ENCODE data around the gene RFNG. TPM values are rescaled to one million over a fixed set of nuclear protein-coding genes. Genes with fewer than 3 reads are reported as not detected.
A peak's percentile ranks its signal among the peaks of the same experiment; 100 is the strongest.

Gene RFNG
- total and polyA plus RNA-seq, 2 of the 13 experiments (the other 11 are each of a cell fraction or from before 2014, with no cell fraction given) = 61.4 to 64.0 TPM

DNA sequence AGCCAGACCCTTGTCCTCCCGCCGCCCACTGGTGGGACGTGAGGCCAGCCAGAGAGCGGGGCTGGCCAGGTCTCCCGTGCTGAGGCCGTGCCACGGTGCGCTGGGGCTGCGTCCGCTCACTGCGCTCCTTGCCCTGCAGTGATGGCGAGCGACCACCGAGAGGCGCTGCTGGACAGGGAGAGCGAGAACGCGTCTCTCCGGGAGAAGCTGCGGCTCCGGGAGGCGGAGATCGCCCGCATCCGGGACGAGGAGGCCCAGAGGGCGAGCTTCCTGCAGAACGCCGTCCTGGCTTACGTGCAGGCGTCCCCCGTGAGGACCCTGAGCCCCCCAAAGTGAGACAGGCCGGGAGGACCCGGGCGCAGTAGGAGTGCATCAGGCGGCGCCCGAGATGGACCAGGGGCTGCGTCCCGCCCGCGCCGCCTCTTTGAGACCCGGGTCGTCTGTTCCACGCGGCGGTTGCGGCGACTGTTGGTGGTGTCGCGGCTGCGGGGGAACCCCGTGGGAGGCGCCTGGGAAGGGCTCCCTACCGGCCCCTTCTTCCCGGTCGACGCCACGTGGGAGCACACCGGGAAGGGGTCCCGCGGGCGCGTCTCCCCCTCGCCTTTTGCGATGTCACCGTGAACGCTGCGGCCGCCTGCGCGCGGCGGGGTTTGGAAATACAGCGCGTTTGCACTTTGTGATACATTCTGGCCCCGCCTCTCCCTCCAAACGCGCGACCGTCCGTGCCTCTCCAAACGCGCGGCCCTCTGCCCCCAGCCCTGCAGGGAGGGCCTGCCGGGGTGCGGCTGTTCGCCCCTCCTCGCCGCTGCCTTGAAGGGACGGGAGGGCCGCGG lies 20.9 kb downstream of the RFNG start (continued):
- no peak for TF ChIP-seq CENPX (CRISPR knock-in tag; IDR thresholded peaks at IDR 0.05)
- no peak for TF ChIP-seq TCF12 (IDR thresholded peaks at IDR 0.05)
- TF ChIP-seq TCF12 (CRISPR knock-in tag; IDR thresholded peaks at IDR 0.05) = no peak
- TF ChIP-seq POGZ (CRISPR knock-in tag; IDR thresholded peaks at IDR 0.05) = 0 out of 2 replicates have a peak, but pooled peaks have one; percentile 17
- no peak for TF ChIP-seq THAP8 (CRISPR knock-in tag; IDR thresholded peaks at IDR 0.05; ENCODE audit: borderline replicate concordance)

GRCh38 chr17:82029990-82030469 lies 21.6 kb downstream of the RFNG start:
- DNase-seq (ENCODE audit: low spot score) (no peak), FAIRE-seq (no peak), ATAC-seq (peak; percentile 1; the same call in 1 of the 3 replicates)
- Histone ChIP-seq H3K4me3 (replicated peaks in 1 of 3; ENCODE audit: insufficient read depth in 1 of 3, low read depth in 2 of 3, low read length in 3 of 3) (no peak overlapping the region), H3K4me2 (ENCODE audit: low read depth, low read length) (no peak overlapping the region), H3K9me3 (ENCODE audit: low read length) (no peaks in the 10 kb centered on the region), H3K27ac (ENCODE audit: extremely low read length, insufficient read depth, low read length) (no peak overlapping the region), H4K20me1 (ENCODE audit: insufficient read depth, low read length) (no peaks in the 10 kb centered on the region), H3K36me3 (replicated peaks in 1 of 2; ENCODE audit: control insufficient read depth in 1 of 2, insufficient read depth in 2 of 2, low read length in 2 of 2) (peaks cover 11 to 13% of the 10 kb centered on the region in 2 experiments; a peak in 4 of 5 replicates), H3K27me3 (ENCODE audit: control insufficient read depth in 1 of 2, insufficient read depth in 2 of 2, low read length in 2 of 2) (no peaks in the 10 kb centered on the region), H3K4me1 (ENCODE audit: insufficient read depth, low read length) (peaks cover 20% of the 10 kb centered on the region), H3K9ac (ENCODE audit: insufficient read depth, low read depth, low read length) (no peak overlapping the region), H3K79me2 (ENCODE audit: insufficient read depth, low read length) (no peaks in the 10 kb centered on the region), H2AFZ (ENCODE audit: low read length) (no peak overlapping the region)
- ChIA-PET CTCF (ENCODE audit: low intra/inter-chr PET ratio, low total read pairs) (interaction anchor here (0.5 to 2.3 kb wide), 2 partner anchors 49 to 124 kb away, joined by 3 to 9 read pairs; no protein-coding TSS in a partner anchor), POLR2A (interaction anchor here (1.2 kb wide), 1 partner anchor 35 kb away, joined by 3 read pairs; no protein-coding TSS in a partner anchor)
- in situ Hi-C loops (cut with HindIII; ENCODE audit: extremely low pct_ligation_motif_present, low pct_unique_long_range_greater_than_20kb) = no loop called here
- intact Hi-C loops (cut with micrococcal nuclease; ENCODE audit: unreplicated experiment) = no loop called here
- no TSS peak for BruUV-seq (replicated peaks)
- 97% methylated on average over 21 of the region's 31 CpGs for WGBS (ENCODE audit: low lambda C conversion rate)
- TF ChIP-seq JUN (CRISPR knock-in tag; IDR thresholded peaks at IDR 0.05) = no peak
- peak; percentile 78 for TF ChIP-seq AGO2 (optimal IDR thresholded peaks at IDR 0.05; ENCODE audit: low read depth, low read length)
- 0 out of 2 replicates have a peak, but pooled peaks have one; percentile 1 for TF ChIP-seq RBFOX2 (IDR thresholded peaks at IDR 0.05; ENCODE audit: low read depth, low read length)
- no peak for TF ChIP-seq ATF7 (IDR thresholded peaks at IDR 0.05)
- no peak for TF ChIP-seq ATF7 (CRISPR knock-in tag; IDR thresholded peaks at IDR 0.05)
- TF ChIP-seq ZNF768 (CRISPR knock-in tag; IDR thresholded peaks at IDR 0.05) = peak; percentile 8; the same call in 1 of the 2 replicates
- TF ChIP-seq, protein P1, sequence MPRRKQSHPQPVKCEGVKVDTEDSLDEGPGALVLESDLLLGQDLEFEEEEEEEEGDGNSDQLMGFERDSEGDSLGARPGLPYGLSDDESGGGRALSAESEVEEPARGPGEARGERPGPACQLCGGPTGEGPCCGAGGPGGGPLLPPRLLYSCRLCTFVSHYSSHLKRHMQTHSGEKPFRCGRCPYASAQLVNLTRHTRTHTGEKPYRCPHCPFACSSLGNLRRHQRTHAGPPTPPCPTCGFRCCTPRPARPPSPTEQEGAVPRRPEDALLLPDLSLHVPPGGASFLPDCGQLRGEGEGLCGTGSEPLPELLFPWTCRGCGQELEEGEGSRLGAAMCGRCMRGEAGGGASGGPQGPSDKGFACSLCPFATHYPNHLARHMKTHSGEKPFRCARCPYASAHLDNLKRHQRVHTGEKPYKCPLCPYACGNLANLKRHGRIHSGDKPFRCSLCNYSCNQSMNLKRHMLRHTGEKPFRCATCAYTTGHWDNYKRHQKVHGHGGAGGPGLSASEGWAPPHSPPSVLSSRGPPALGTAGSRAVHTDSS (CRISPR knock-in tag; conservative IDR thresholded peaks at IDR 0.05) = no peak
- TF ChIP-seq U2AF2 (IDR thresholded peaks at IDR 0.05; ENCODE audit: low read depth, low read length) = no peak
